ENCODE measurements around the gene FBXW5.

The FBXW5 gene

DNA sequence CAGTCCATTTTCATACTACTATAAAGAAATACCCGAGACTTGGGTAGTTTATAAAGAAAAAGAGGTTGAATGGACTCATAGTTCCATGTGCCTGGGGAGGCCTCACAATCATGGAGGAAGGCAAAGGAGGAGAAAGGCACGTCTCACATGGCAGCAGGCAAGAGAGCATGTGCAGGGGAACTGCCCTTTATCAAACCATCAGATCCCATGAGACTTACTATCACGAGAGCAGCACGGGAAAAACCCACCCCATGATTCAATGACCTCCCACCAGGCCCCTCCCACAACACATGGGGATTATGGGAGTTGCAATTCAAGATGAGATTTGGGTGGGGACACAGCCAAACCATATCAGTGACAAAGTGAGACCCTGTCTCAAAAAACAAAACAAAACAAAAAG lies 38.3 kb downstream of the FBXW5 start:
- H3K4me3 ChIP-seq (ENCODE audit: low read depth, low read length) = no peak overlapping the region
- TF ChIP-seq, protein P1, sequence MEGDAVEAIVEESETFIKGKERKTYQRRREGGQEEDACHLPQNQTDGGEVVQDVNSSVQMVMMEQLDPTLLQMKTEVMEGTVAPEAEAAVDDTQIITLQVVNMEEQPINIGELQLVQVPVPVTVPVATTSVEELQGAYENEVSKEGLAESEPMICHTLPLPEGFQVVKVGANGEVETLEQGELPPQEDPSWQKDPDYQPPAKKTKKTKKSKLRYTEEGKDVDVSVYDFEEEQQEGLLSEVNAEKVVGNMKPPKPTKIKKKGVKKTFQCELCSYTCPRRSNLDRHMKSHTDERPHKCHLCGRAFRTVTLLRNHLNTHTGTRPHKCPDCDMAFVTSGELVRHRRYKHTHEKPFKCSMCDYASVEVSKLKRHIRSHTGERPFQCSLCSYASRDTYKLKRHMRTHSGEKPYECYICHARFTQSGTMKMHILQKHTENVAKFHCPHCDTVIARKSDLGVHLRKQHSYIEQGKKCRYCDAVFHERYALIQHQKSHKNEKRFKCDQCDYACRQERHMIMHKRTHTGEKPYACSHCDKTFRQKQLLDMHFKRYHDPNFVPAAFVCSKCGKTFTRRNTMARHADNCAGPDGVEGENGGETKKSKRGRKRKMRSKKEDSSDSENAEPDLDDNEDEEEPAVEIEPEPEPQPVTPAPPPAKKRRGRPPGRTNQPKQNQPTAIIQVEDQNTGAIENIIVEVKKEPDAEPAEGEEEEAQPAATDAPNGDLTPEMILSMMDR (IDR thresholded peaks at IDR 0.05; ENCODE audit: borderline replicate concordance, insufficient read depth, low read depth, low read length) = no peak

DNA sequence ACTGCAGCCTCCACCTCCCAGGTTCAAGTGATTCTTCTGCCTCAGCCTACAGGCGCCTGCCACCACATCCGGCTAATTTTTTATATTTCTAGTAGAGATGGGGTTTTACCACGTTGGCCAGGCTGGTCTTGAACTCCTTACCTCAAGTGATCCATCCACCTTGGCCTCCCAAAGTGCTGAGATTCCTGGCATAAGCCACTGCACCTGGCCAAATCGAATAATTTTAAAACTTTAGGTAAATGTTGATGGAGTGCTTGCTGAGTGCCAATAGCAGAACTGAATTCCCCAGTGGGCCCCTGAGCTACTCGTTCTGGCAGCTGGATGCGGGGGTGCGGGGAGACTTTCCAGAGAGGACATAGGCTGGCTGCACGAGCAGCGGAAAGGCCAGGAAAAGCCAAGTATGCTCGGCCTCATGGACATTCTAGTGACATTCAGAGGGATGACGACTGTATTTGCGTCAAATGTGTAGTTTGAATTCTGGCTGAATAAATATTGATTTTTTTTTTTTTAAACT lies 41.4 kb downstream of the FBXW5 start:
- no peak overlapping the region for H3K4me3 ChIP-seq (ENCODE audit: low read depth, low read length)
- TF ChIP-seq, protein P1 (IDR thresholded peaks at IDR 0.05; ENCODE audit: borderline replicate concordance, insufficient read depth, low read depth, low read length) = no peak

DNA sequence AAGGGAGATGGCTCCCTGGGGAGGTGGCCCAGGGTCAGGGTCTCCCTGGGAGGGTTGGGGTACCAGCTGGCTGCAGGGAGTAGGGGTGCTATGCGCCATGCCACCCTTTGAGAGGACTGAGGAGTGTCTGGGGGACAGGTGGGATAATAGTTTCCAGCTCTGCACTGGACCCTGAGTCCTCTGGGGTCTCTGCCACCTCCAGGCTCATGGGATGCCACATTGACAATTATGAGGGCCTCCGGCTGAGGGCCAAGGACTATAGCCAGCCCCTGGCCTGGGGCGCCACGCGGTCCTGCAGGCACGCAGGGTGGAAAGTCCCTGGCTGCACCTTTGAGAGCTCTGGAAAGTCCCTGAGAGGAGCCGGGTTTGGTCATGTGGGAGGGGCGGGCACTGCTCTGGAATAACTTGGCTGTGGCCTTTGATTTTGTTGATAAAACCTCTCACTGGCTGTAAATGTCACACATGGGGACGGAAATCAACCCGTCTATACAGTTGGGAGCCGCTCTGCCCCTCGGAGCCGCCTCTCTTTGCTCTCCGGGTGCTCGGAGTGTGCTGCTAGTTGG lies 42.2 kb downstream of the FBXW5 start:
- H3K4me3 ChIP-seq (ENCODE audit: low read depth, low read length) = peak overlapping the region; percentile 0
- TF ChIP-seq, protein P1 (IDR thresholded peaks at IDR 0.05; ENCODE audit: borderline replicate concordance, insufficient read depth, low read depth, low read length) = no peak

DNA sequence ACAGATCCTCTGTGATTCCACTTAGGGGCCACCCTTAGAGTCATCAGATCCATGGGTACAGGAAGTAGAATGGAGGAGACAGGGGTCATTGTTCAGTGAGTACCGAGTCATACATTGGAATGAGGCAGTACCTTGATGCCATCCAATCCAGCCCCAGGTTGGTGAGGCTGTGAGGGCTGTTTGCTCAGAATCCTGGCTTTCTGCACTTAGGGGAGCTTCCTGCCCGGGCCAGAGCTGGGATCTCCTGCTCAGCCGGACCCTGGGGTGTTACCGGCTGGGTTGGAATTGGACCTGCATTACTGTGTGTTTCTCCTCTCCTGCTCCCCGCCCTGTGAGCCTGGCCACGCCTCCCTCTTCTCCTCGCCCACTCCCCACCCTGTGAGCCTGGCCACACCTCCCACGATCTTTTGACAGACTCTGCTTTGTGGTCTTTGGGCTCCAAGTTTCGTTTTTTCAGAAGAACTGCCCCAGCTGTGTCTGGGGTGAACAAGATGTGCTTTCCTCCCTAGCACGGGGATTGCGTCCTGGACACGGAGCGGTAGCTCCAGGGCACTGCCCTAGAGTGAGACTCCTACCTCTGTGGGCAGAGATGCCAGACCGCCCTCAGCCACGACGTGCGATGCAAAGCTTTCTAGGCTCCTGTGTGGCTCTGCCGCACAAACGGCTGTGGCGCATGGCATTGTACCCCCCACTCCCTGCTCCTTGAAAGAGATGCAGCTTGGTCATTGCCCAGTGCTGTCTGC lies 42.9 kb downstream of the FBXW5 start:
- peak overlapping the region; percentile 0 for H3K4me3 ChIP-seq (ENCODE audit: low read depth, low read length)
- TF ChIP-seq, protein P1 (IDR thresholded peaks at IDR 0.05; ENCODE audit: borderline replicate concordance, insufficient read depth, low read depth, low read length) = no peak

DNA sequence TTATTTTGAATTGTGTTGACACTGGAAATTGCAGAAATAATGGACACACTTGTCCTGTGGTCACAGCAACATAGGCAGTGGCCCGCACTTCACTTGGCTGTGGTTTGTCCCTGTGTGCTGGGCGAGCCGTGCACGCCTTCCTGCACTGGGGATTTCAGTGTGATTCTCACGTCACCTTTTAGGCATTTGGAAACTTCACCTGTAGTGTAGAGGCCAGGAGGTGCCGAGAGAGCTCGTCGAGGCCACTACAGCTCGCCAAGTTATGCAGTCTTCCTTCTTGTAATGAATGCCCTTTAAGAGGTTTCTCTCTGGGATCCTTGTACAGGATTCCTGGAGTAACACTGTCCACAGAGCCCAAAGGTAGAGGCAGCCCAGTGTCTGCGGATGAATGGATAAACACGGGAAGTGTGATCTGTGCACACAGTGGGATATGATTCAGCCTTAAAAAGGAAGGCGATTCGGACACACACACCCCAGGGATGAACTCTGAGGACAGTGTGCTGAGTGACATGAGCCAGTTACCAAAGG lies 43.5 kb downstream of the FBXW5 start:
- TF ChIP-seq, protein P1 (IDR thresholded peaks at IDR 0.05; ENCODE audit: borderline replicate concordance, insufficient read depth, low read depth, low read length) = no peak
- H3K4me3 ChIP-seq (ENCODE audit: low read depth, low read length) = no peak overlapping the region

DNA sequence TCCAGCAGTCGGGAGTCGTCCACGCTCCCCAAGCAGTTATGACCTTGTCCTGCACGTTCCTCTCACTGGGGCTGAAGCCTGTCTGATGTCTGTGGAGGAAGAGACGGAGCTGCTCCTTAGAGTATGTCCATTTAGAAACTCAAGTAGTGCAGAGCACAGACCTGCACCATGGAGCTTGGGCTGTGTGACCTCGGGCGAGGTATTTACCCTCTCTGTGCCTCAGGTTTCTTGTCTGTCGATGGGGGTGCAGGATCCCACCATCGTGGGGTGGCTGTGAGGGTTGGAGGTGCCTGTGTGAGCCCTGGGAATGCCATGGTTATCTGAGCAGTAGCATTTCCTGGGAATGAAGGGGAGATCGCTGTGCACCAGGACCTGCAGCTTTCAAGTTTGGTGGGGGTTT lies 44.0 kb downstream of the FBXW5 start:
- TF ChIP-seq, protein P1 (IDR thresholded peaks at IDR 0.05; ENCODE audit: borderline replicate concordance, insufficient read depth, low read depth, low read length) = no peak
- no peak overlapping the region for H3K4me3 ChIP-seq (ENCODE audit: low read depth, low read length)

Measured in GM12875 (cell line).